DMS53 (cell line): ENCODE measurements around the gene NMNAT2.
"Not testable (repeated sequence)": the region's sequence is repeated elsewhere in the genome, so short reads cannot be mapped to it uniquely, and the experiment has no call there.

Experiments
- DNase-seq: peaks from one replicate; lab custom pipeline; 2025; lab: John Stamatoyannopoulos, UW

The NMNAT2 gene

DNA sequence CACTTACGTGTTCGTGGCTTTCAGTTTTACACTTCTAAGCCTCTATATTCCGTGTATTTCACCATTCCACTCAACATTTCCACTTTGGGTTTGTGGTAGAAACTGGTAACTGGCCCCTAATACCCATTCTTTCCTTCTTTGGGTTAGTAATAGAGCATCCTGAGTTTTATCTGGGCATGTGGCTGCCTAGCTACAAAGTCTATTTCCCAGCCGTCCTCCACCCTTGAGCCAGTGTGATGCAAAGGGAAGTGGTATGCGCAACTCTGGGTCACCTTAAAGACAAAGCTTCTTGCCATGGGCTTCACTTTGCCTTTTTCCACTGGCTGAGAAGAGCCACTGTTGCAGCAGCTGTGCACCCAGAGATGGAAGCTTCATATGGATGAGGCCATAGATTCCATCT, 158.3 kb downstream of the NMNAT2 start:
- no peak for DNase-seq

DNA sequence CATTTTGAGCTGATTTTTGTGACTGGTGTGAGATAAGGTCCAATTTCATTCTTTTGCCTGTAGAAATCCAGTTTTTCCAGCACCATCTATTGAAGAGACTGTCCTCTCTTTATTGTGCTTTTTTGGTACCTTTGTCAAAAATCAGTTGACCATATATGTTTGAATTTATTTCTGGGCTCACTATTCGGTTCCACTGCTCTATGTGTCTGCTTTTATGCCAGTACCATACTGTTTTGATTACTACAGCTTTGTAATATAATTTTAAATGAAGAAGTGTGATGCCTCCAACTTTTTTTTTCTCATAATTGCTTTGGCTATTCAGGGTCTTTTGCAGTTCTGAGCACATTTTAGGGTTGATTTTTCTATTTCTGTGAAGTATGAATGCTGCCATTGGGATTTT, 163.1 kb downstream of the NMNAT2 start:
- no peak for DNase-seq

DNA sequence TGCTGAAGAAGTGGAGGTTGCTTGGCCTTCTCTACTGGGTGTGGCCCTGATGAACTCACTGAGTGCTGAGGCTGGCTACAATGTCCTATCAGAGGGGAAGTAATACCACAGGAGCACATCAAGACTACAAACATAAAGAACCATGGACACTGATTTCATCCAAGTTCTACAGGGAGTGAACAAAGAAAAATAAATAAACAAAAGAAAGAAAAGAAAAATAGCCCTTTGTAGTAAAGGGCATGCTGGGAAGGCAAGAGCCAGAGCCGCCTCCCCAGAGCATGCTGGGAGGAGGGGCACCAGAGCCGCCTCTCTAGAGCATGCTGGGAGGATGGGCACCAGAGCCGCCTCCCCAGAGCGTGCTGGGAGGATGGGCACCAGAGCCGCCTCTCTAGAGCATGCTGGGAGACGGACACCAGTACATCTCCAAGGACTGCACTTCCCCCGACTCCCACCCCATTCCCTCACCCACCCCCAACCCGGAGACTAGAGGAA, 166.2 kb downstream of the NMNAT2 start:
- no peak for DNase-seq

DNA sequence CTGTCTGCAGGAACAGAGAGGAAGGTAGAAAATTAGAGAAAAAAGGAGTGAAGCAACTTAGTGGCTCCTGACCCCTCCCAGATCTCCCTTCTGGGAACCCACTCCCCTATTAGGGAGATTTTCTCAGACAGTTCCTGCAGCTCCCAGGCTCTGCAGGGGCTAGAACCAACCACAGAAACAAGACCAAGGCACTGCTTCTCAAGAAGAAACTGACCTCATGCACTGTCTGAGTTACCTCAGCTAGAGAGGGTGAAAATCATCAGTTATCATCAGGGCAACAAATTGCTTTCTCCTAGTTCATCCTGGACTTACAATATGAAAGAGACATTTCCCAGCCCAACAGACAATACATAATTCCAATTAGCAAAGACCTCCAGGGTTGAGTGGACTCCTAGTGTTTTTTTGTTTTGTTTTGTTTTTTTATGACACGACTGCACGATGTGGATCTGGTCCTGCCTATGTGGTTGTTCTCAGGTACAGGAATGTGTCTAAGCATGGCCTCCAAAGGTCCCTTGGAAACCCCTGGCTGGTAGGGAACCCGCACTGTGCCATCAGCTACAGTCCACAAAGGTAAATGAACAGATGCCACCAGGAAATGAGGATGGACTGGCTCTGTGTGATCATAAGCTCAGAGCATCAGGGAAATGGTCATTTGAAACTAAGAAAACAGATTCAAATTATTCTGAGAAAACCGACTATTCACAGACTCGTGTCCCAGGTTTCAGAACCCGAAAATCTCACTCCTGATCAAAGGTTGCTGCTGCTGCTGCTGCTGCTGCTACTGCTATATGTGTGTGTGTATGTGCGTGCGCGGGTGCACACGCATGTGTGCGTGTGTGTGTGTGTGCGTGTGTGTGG, 166.8 kb downstream of the NMNAT2 start:
- no peak for DNase-seq

DNA sequence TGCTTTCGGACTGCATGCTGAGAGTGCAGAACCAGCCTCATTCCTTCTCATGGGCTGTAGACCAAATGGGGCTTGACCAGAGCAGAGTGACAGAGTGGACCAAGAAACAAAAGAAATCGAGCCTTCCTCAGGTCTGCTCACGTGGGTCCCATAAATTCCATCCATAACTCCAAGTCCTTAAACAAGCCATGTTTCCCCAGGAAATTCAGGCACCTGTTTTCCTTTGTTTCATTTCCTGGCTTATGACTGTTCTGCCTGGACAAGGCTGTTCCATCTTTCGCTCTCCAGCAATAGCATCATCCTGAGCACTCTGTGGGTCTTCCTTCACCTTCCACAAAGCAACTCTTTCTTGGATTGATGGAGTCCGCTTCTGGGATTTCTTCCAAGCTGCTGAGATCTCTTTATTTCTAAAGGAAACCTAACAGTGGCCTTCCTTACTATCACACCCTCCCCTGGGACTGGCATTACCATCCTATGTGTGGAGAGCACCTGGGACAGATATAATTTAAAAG, 168.2 kb downstream of the NMNAT2 start:
- no peak for DNase-seq

DNA sequence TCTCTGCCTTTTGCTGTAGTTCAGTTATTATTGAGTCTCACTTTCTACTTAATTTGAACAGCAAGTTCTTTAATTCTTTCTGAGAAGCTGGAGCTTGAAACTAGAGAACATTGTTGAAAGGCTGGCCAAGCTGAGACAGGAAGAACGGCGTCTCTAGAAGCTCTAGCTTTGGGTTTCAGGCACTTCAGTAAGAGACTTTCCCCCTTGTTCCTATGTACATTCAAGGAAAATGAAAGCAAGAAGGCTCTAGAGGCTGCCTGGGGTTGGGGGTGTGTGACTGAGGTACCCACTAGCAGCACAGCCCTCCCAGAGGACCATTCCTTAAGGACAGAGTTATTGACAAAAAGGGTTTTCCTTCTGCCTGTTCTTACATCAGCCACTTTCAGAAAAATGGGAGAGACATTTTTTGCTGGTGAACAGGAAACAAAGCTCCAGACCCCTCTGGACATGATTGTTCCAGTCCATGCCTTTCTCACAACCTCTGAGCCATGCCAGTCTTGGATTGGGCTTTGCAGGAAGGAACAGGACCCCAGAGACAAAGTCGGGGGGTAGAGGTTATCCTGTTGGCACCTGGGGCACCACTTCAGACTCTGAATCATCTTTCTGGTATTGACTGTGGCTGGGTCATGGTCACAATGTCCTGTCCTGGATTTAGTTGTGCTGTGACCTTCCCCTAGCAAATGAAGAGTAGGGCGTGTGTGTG, 169.0 kb downstream of the NMNAT2 start:
- peak; percentile 10 for DNase-seq

DNA sequence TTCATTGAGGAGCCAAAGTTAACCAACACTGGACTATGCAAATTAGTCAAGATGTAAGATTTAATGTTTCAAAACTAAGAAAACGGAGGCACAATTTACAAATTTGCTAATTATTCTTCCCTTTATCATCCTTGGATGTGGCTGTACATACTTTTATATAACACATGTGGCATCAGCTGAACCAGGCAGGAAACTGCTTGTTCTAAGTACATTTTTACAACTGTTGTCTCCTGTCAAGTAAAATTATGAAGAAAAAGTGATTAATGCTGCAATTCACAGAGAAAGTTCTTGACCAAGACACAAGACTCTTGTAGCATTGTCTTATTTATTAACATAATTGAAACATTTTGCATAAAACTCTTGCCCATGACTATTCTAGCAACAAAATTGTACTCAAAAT, 170.2 kb downstream of the NMNAT2 start:
- no peak for DNase-seq

DNA sequence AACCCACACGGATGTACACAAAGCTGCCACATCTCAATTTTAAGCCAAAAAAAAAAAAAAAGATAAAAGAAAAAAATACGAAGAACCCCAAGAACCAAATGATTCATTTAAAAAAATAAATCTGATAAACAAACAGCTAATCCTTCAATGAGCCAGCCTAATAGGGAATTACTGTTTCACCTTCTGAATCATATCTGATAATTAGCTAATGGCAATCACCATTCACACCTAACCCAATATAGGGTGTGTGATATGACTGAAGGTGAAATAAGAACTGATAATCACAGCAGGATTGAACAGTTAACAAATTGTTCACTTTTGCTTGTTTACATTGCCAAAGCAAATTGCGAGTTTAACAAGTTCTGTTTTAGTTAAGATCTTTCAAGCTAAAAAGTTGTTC, 170.7 kb downstream of the NMNAT2 start:
- no peak for DNase-seq

DNA sequence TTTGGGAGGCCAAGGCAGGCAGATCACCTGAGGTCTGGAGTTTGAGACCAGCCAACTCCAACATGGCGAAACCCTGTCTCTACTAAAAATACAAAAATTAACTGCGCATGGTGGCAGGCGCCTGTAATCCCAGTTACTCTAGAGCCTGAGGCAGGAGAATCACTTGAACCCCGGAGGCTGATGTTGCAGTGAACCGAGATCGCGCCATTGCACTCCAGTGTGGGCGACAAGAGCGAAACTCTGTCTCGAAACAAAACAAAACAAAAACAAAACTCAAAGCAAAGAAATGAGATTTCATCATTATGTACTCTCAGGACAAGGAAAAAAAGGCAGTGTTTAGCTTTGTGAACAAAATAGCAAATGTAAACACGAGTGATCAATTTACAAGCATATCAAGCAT, 171.1 kb downstream of the NMNAT2 start:
- no peak for DNase-seq

DNA sequence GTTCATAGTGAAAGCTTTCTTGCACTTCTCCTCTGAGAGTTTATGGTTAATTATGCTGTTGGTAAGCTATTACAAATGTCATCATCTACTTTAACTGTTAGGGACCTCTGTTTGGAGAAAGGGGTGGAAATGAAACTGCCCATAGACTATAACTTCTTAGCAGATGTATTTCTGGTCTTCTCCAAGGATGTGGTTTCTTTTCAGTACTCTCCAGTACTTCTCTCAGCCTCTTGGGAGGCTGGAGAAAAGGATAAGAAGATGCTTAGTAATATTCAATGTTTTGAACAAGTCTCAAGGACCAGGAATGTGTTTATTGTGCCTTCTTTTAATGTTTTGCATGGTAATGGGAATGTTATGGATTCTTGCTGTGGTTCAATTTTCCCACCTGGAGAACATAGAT, 171.7 kb downstream of the NMNAT2 start:
- DNase-seq = no peak

DNA sequence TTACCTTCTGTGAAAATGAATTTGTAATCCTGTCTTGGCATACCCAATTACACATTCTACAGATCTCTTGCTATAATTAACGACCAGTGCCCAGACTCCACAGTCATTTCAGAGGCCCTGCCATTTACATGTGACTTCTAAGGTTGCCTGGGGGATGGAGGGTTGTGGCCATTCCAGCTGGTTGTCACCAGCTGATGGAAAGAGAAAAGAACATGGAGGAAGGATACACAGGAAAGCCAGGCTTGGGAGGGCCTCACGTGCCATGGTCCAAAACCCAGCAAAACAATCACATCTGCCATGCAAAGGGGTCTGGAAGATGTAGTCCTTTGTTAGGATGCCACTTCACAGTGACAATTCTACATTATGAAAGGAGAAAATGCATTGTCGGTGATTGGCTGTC, 172.8 kb downstream of the NMNAT2 start:
- DNase-seq = no peak

DNA sequence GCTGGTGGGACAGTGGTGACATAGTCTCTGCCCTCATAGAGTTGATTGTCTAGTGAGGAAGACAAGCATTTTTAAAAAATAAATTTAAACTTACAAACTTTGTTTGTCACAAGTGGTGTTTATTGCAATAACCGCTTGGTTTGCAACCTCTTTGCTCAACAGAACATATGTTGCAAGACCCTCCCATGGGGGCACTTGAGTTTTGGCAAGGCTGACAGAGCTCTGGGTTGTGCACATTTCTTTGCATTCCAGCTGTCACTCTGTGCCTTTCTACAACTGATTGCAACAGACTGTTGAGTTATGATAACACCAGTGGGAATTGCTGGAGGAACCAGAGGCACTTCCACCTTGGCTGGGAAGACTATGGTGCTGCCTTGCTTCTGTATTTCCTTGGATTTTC, 173.7 kb downstream of the NMNAT2 start:
- no peak for DNase-seq

DNA sequence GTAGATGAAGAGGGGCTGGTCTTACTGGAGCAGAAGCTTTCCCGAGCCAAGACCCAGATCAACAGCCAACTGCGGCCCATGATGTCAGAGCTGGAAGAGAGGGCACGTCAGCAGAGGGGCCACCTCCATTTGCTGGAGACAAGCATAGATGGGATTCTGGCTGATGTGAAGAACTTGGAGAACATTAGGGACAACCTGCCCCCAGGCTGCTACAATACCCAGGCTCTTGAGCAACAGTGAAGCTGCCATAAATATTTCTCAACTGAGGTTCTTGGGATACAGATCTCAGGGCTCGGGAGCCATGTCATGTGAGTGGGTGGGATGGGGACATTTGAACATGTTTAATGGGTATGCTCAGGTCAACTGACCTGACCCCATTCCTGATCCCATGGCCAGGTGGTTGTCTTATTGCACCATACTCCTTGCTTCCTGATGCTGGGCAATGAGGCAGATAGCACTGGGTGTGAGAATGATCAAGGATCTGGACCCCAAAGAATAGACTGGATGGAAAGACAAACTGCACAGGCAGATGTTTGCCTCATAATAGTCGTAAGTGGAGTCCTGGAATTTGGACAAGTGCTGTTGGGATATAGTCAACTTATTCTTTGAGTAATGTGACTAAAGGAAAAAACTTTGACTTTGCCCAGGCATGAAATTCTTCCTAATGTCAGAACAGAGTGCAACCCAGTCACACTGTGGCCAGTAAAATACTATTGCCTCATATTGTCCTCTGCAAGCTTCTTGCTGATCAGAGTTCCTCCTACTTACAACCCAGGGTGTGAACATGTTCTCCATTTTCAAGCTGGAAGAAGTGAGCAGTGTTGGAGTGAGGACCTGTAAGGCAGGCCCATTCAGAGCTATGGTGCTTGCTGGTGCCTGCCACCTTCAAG, 174.8 kb downstream of the NMNAT2 start:
- DNase-seq = no peak

DNA sequence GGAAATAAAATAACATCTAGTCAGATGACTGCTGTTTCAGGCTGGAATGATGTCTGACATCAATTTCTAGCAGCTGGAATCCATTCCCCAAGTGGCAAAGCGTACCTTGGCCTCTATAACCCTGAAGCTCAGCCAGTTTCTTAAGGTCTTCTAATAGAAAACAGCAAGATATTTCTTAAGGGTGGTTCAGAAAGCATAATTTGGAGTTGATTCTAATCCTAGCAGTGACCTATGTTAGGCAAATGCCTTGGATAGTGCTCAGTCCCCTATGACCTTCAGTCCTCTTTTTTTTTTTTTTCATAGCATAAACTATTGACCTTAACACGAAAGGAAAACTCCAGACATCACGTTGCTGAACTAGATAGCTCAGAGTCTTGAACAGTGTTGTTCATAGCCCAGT, 175.6 kb downstream of the NMNAT2 start:
- no peak for DNase-seq

DNA sequence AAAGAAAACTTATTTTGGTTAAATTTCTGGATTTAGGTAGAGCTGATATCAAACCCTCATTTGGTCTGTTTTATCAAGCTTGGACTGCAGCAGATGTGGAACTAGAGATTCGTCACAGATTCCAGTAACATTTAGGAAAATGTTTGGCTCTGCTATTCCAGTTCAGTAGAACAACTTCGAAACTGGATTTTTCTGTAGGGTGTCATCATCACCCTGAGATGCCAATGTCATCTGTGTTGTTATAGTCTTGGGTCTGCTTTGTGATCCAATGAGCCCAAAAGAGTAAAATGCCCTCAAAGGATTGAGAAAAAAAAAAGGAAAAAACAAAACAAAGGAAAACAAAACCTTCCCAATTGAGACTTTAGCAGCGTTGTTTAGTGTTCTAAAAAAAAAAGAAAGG, 176.7 kb downstream of the NMNAT2 start:
- no peak for DNase-seq

DNA sequence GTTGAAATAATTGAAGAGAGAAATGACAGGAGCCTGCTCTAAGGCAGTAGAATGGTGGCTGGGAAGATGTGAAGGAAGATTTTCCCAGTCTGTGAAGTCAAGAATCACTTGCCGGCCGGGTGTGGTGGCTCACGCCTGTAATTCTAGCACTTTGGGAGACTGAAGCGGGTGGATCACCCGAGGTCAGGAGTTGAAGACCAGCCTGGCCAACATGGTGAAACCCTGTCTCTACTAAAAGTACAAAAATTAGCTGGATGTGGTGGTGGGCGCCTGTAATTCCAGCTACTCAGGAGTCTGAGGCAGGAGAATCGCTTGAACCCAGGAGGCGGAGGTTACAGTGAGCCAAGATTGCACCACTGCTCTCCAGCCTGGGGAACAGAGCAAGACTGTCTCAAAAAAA, 177.3 kb downstream of the NMNAT2 start:
- not testable (repeated sequence) for DNase-seq

DNA sequence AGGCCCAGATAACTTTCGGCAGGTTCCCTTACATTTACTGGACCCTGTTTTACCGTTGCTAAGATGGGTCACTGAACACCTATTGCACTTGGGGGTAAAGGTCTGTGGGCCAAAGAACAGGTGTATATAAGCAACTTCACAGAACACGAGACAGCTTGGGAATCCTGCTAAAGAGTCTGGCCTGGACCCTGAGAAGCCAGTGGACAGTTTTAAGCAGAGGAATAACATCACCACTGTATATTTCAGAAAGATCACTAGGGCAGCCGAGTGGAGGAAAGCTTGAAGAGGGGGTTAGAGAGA, 177.7 kb downstream of the NMNAT2 start:
- no peak for DNase-seq

DNA sequence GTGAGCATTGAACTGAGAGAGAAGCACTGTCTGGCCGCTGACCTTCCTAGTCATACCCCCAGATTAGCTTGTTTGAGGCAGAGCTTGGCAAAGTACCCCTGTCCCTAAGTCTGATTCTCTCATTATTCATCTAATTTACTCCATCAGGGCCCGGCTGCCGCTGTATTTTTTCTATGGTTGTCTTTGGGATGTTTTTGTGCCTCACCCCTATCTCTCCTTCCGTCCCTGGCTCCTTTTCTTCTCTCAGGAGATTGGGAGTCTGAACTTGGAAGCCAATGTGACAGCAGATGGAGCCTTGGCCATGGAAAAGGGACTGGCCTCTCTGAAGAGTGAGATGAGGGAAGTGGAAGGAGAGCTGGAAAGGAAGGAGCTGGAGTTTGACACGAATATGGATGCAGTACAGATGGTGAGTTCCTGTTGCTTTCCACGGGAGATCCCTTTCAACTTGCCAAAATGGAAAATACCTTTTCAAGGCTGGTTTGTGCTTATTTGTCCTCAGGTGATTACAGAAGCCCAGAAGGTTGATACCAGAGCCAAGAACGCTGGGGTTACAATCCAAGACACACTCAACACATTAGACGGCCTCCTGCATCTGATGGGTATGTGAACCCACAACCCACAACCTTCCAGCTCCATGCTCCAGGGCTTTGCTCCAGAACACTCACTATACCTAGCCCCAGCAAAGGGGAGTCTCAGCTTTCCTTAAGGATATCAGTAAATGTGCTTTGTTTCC, 178.2 kb downstream of the NMNAT2 start:
- no peak for DNase-seq

DNA sequence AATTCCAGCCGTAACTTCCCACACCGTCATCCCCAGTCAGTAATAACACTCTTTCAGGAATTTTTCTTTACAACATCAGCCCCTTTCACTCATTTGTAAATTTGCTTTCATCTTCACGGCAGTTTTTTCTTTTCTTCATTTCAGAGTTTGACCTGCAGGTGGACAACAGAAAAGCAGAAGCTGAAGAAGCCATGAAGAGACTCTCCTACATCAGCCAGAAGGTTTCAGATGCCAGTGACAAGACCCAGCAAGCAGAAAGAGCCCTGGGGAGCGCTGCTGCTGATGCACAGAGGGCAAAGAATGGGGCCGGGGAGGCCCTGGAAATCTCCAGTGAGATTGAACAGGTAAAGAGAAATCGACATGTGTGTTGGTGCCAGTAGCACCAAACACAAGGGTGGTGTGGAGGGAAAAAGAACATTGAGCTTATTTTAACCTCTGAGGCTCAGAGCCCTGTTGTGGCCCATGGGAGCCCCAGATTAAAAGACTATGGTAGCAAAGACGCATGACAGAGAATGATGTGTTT, 178.9 kb downstream of the NMNAT2 start:
- no peak for DNase-seq

DNA sequence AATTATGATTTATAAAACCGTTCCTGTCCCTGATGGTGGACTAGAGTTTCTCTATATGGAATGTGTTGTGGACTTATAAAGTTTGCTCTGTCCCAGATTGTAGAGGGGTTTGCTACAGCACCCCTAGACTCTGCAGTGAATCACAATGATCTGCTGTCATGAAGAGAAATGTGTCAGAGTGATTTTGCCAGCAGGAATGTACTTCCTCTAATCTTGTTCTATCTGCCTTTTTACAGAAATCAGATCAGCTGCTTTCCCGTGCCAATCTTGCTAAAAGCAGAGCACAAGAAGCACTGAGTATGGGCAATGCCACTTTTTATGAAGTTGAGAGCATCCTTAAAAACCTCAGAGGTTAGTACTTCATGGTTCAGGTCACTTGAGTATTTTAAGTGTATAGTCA, 180.1 kb downstream of the NMNAT2 start:
- DNase-seq = peak; percentile 12

DNA sequence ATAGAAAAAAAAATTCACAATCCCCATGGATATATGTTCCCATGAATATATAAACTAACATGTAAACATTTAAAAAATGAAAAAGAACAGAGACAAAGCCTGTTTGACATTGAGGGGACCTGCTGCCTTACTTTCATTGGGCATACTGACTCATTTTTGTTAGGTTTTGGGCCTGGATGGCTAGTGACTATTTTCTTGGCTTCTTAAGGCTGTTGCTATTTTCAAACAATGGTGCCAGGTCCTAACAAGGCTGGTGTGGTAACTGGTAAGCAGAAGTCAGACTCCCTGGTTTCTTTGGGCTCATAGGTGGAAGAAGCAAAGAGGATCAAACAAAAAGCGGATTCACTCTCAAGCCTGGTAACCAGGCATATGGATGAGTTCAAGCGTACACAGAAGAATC, 181.1 kb downstream of the NMNAT2 start:
- no peak for DNase-seq
